Peyer's patch (tissue), 4 donors: ENCODE results near the gene GPC6.

ENCODE experiments used
- CTCF ChIP-seq, 6 experiments: fragments of 450-650 bp in 4 of 6; fragments of 200-600 bp in 2 of 6; sonication (generic) in 1 of 6; IDR thresholded peaks; one replicate each; pipeline ENCODE4 v1.5.1; 2017 to 2019; ENCODE audit warnings: antibody characterized with exemption in 6 of 6, mild to moderate bottlenecking in 3 of 6, moderate library complexity in 1 of 6
- POLR2A ChIP-seq, 2 donors: fragments of 450-650 bp; IDR thresholded peaks; one replicate each; pipeline ENCODE4 v1.5.1; 2017; ENCODE audit warnings: antibody characterized with exemption in 2 of 2, mild to moderate bottlenecking in 2 of 2, moderate library complexity in 2 of 2

DNA sequence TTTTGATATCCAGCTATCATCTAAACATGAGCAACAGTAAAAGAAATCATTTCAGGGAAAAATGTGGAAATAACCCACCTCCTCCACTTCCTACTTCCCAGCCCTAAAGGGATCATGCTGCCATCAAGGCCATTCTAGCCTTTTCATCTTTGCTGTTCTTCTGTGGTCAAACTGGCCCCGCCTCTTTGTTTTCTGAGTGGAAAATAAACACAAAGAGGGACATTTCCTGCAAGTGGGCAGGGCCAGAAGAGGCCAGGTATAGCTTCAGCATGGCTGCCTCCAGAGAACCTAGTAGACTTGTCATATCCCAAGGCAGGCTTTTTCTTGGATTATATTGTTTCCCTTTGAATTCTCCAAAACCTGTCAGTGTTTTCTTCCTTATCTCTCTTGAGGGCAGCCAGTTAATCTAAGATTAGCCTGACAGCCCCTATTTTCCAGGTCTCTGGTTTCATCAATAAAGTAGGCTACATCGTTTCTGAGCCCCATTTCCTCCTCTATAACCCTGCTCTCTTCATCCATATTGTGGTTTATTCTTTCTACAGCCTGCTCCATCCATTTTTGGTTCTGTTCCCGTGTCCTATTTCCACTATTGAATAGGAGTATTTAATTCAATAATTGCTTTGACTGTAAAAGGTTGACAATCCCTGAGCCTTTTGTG, 117.6 kb downstream of the GPC6 start:
- TF ChIP-seq CTCF (IDR thresholded peaks at IDR 0.05): no peak
- TF ChIP-seq POLR2A (IDR thresholded peaks at IDR 0.05): no peak
